ENCODE results near the gene CECR2.
A peak's percentile ranks its signal among the peaks of the same experiment; 100 is the strongest.

The CECR2 gene

DNA sequence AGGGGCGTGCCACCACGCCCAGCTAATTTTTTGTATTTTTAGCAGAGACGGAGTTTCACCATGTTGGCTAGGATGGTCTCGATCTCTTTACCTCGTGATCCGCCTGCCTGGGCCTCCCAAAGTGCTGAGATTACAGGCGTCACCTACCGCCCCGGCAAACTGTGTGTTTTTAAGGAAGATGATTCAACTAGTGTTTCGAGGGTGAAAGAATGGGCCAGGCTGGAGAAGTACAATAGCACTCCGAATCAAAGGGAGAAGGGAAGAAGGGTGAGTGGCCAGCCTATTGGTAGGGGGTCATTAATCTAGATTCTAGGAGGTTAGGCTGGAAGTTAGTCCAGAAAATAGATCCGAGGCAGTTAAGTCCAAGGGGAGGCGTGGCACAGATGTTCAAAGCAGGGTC is 2.9 kb upstream of the CECR2 start:
- Histone ChIP-seq H3K9ac (ENCODE audit: low read depth in 1 of 2, low read length in 2 of 2) (no peak overlapping the region), H3K27ac (ENCODE audit: low read depth in 2 of 2, low read length in 2 of 2) (no peak overlapping the region), H3K9me3 (ENCODE audit: control insufficient read depth in 2 of 2, low read length in 2 of 2) (no peaks in the 10 kb centered on the region), H3K4me3 (ENCODE audit: low read length in 2 of 2) (no peak overlapping the region), H3K36me3 (ENCODE audit: control insufficient read depth in 2 of 2, insufficient read depth in 2 of 2, low read length in 2 of 2) (no peaks in the 10 kb centered on the region), H3K4me1 (ENCODE audit: control insufficient read depth in 2 of 2, insufficient read depth in 2 of 2, low read length in 2 of 2) (peaks cover 0 to 4% of the 10 kb centered on the region in 2 donors), H3K27me3 (ENCODE audit: control insufficient read depth in 2 of 2, insufficient read depth in 2 of 2, low read length in 2 of 2) (peaks cover 26 to 35% of the 10 kb centered on the region in 2 donors)

- H3K9ac ChIP-seq (ENCODE audit: low read depth in 1 of 2, low read length in 2 of 2): no peak overlapping the region
- no peaks in the 10 kb centered on the region for H3K9me3 ChIP-seq (ENCODE audit: control insufficient read depth in 2 of 2, low read length in 2 of 2)
- no peak overlapping the region for H3K4me3 ChIP-seq (ENCODE audit: low read length in 2 of 2)
- no peaks in the 10 kb centered on the region for H3K36me3 ChIP-seq (ENCODE audit: control insufficient read depth in 2 of 2, insufficient read depth in 2 of 2, low read length in 2 of 2)
- H3K27me3 ChIP-seq (ENCODE audit: control insufficient read depth in 2 of 2, insufficient read depth in 2 of 2, low read length in 2 of 2): peaks cover 31 to 40% of the 10 kb centered on the region in 2 donors
- no peak overlapping the region for H3K27ac ChIP-seq (ENCODE audit: low read depth in 2 of 2, low read length in 2 of 2)
- peaks cover 0 to 4% of the 10 kb centered on the region in 2 donors for H3K4me1 ChIP-seq (ENCODE audit: control insufficient read depth in 2 of 2, insufficient read depth in 2 of 2, low read length in 2 of 2)
Measured at GRCh38 chr22:17366830-17367229, 2.4 kb upstream of the CECR2 start.

- Histone ChIP-seq H3K9ac (ENCODE audit: low read depth in 1 of 2, low read length in 2 of 2) (no peak overlapping the region), H3K4me1 (ENCODE audit: control insufficient read depth in 2 of 2, insufficient read depth in 2 of 2, low read length in 2 of 2) (peaks cover 0 to 4% of the 10 kb centered on the region in 2 donors), H3K4me3 (ENCODE audit: low read length in 2 of 2) (peak overlapping the region in 1 of 2 donors; percentile 57), H3K36me3 (ENCODE audit: control insufficient read depth in 2 of 2, insufficient read depth in 2 of 2, low read length in 2 of 2) (no peaks in the 10 kb centered on the region), H3K27me3 (ENCODE audit: control insufficient read depth in 2 of 2, insufficient read depth in 2 of 2, low read length in 2 of 2) (peaks cover 32 to 43% of the 10 kb centered on the region in 2 donors), H3K27ac (ENCODE audit: low read depth in 2 of 2, low read length in 2 of 2) (no peak overlapping the region), H3K9me3 (ENCODE audit: control insufficient read depth in 2 of 2, low read length in 2 of 2) (no peaks in the 10 kb centered on the region)
Measured at GRCh38 chr22:17368144-17368543, 1.1 kb upstream of the CECR2 start.

GRCh38 chr22:17368554-17369438 is 464 bp upstream of the CECR2 start:
- H3K9ac ChIP-seq (ENCODE audit: low read depth in 1 of 2, low read length in 2 of 2): no peak overlapping the region
- H3K27me3 ChIP-seq (ENCODE audit: control insufficient read depth in 2 of 2, insufficient read depth in 2 of 2, low read length in 2 of 2): peaks cover 32 to 44% of the 10 kb centered on the region in 2 donors
- H3K4me3 ChIP-seq (ENCODE audit: low read length in 2 of 2): peak overlapping the region; percentile 18 to 57
- peaks cover 0 to 4% of the 10 kb centered on the region in 2 donors for H3K4me1 ChIP-seq (ENCODE audit: control insufficient read depth in 2 of 2, insufficient read depth in 2 of 2, low read length in 2 of 2)
- no peaks in the 10 kb centered on the region for H3K9me3 ChIP-seq (ENCODE audit: control insufficient read depth in 2 of 2, low read length in 2 of 2)
- no peak overlapping the region for H3K27ac ChIP-seq (ENCODE audit: low read depth in 2 of 2, low read length in 2 of 2)
- H3K36me3 ChIP-seq (ENCODE audit: control insufficient read depth in 2 of 2, insufficient read depth in 2 of 2, low read length in 2 of 2): no peaks in the 10 kb centered on the region

- Histone ChIP-seq H3K36me3 (ENCODE audit: control insufficient read depth in 2 of 2, insufficient read depth in 2 of 2, low read length in 2 of 2) (no peaks in the 10 kb centered on the region), H3K9ac (ENCODE audit: low read depth in 1 of 2, low read length in 2 of 2) (peak overlapping the region in 1 of 2 donors; percentile 2), H3K27me3 (ENCODE audit: control insufficient read depth in 2 of 2, insufficient read depth in 2 of 2, low read length in 2 of 2) (peaks cover 32 to 48% of the 10 kb centered on the region in 2 donors), H3K4me3 (ENCODE audit: low read length in 2 of 2) (peak overlapping the region; percentile 20 to 39), H3K9me3 (ENCODE audit: control insufficient read depth in 2 of 2, low read length in 2 of 2) (no peaks in the 10 kb centered on the region), H3K4me1 (ENCODE audit: control insufficient read depth in 2 of 2, insufficient read depth in 2 of 2, low read length in 2 of 2) (peaks cover 0 to 4% of the 10 kb centered on the region in 2 donors), H3K27ac (ENCODE audit: low read depth in 2 of 2, low read length in 2 of 2) (no peak overlapping the region)
Measured at GRCh38 chr22:17370026-17370765, 936 bp downstream of the CECR2 start.

DNA sequence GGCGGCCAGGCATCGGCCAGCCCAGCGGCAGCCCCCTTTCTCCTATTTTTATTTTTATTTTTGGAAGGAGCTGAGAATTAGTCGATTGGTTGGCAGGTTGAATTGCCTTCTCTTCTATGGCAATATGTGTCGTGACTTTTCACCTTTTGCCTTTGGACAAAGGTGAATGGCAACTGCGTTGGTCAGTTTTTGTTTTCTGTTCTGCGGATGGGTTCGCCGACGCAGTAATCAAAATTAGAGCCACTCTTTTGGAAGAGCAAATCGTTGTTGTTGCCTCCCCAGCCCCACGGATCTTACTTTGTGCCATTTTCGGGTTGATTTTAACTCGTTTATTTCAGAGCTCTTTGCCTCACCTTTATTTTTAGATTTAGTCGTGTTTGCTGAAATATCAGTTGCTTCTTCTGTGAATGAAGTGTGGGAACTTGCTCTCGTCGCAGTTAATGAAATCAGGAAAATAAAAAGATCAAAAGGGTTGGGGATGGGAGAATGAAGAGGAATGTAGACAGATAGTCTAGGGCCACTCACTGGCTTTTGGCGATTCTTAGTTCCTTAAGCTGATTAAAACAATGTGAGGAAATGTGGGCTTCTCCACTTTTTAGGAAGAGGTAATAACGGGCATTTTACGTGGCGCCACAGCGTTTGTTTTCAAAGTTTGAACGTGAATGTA is 1.6 kb downstream of the CECR2 start:
- Histone ChIP-seq H3K4me1 (ENCODE audit: control insufficient read depth in 2 of 2, insufficient read depth in 2 of 2, low read length in 2 of 2) (peaks cover 0 to 4% of the 10 kb centered on the region in 2 donors), H3K9ac (ENCODE audit: low read depth in 1 of 2, low read length in 2 of 2) (peak overlapping the region in 1 of 2 donors; percentile 2), H3K27me3 (ENCODE audit: control insufficient read depth in 2 of 2, insufficient read depth in 2 of 2, low read length in 2 of 2) (peaks cover 30 to 42% of the 10 kb centered on the region in 2 donors), H3K4me3 (ENCODE audit: low read length in 2 of 2) (peak overlapping the region in 1 of 2 donors; percentile 20), H3K36me3 (ENCODE audit: control insufficient read depth in 2 of 2, insufficient read depth in 2 of 2, low read length in 2 of 2) (no peaks in the 10 kb centered on the region), H3K27ac (ENCODE audit: low read depth in 2 of 2, low read length in 2 of 2) (no peak overlapping the region), H3K9me3 (ENCODE audit: control insufficient read depth in 2 of 2, low read length in 2 of 2) (no peaks in the 10 kb centered on the region)

DNA sequence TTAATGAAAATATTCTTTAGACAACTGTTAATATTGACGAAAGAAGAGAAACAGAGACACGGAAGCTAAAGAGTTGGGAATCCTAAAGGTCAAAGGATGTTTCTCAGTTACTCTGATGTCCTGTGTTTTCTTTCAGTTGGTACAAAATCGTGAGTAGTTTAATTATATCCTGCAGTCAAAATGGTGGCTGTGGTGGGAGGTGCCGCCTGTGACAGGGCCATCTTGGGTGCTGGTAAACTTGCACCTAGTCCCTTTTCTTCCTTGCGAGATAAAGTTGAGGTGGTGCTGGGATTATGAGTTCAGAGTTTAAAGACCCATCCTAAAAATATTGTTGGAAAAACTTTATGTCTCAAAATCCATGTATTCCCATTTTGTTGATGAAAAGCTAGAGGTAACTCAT is 2.2 kb downstream of the CECR2 start:
- H3K4me3 ChIP-seq (ENCODE audit: low read length in 2 of 2): no peak overlapping the region
- H3K27me3 ChIP-seq (ENCODE audit: control insufficient read depth in 2 of 2, insufficient read depth in 2 of 2, low read length in 2 of 2): peaks cover 25 to 40% of the 10 kb centered on the region in 2 donors
- H3K9me3 ChIP-seq (ENCODE audit: control insufficient read depth in 2 of 2, low read length in 2 of 2): no peaks in the 10 kb centered on the region
- H3K27ac ChIP-seq (ENCODE audit: low read depth in 2 of 2, low read length in 2 of 2): no peak overlapping the region
- H3K9ac ChIP-seq (ENCODE audit: low read depth in 1 of 2, low read length in 2 of 2): no peak overlapping the region
- H3K36me3 ChIP-seq (ENCODE audit: control insufficient read depth in 2 of 2, insufficient read depth in 2 of 2, low read length in 2 of 2): no peaks in the 10 kb centered on the region
- peaks cover 0 to 4% of the 10 kb centered on the region in 2 donors for H3K4me1 ChIP-seq (ENCODE audit: control insufficient read depth in 2 of 2, insufficient read depth in 2 of 2, low read length in 2 of 2)

DNA sequence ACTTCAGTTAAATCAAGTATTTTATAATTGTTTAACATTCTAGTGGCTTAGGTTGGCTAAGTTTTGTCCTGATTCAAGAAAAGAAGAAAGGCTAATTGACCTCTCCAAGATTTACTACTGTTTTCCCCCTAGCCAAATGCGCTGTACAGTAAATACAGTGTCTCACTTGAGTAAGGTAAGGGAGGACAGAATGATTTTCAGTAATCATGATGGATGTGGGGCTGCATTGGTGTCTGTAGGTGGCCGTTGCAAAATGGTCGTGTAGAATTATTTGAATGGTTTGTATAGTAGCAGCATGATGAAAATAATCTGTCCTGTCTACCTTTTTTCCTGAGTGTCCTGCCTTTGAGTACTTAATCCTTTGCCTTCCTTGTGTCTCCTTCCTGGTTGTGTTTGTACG is 4.6 kb downstream of the CECR2 start:
- Histone ChIP-seq H3K27me3 (ENCODE audit: control insufficient read depth in 2 of 2, insufficient read depth in 2 of 2, low read length in 2 of 2) (peaks cover 13 to 25% of the 10 kb centered on the region in 2 donors), H3K27ac (ENCODE audit: low read depth in 2 of 2, low read length in 2 of 2) (no peak overlapping the region), H3K4me3 (ENCODE audit: low read length in 2 of 2) (no peak overlapping the region), H3K9me3 (ENCODE audit: control insufficient read depth in 2 of 2, low read length in 2 of 2) (no peaks in the 10 kb centered on the region), H3K36me3 (ENCODE audit: control insufficient read depth in 2 of 2, insufficient read depth in 2 of 2, low read length in 2 of 2) (no peaks in the 10 kb centered on the region), H3K4me1 (ENCODE audit: control insufficient read depth in 2 of 2, insufficient read depth in 2 of 2, low read length in 2 of 2) (peaks cover 0 to 2% of the 10 kb centered on the region in 2 donors), H3K9ac (ENCODE audit: low read depth in 1 of 2, low read length in 2 of 2) (no peak overlapping the region)

DNA sequence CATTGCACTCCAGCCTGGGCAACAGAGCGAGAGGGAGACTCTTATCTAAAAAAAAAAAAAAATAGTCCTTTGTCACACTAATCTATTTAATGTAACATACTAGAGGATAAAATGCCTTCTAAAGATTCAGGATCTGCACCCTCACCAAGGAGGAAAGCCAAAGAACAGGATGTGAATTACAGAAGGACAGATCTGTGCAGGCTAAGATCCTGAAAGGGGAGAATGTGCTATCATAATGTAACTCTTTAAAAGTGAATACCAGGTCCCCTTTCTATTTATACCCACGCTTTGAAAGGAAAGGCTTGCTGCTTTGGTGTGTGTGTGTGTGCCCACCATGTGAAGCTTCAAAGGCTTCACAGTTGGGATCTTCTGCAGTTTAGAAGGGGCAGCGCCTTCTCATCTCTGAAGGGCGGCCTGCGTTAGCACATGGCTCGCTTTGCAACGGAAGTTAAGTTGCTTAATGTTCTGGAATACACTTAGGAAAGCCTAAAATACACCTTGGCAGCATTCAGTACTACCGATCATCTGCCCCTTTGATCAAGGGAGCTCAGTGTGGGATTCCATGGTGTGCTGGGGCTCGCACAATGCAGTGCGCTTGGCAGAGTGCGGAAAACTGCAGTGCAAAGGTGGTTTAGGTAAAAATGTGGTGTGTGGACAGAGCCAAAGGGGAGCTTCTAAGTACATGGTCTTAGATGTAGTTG is 6.8 kb downstream of the CECR2 start:
- Histone ChIP-seq H3K9me3 (ENCODE audit: control insufficient read depth in 2 of 2, low read length in 2 of 2) (no peaks in the 10 kb centered on the region), H3K9ac (ENCODE audit: low read depth in 1 of 2, low read length in 2 of 2) (no peak overlapping the region), H3K4me3 (ENCODE audit: low read length in 2 of 2) (no peak overlapping the region), H3K27me3 (ENCODE audit: control insufficient read depth in 2 of 2, insufficient read depth in 2 of 2, low read length in 2 of 2) (peaks cover 8 to 17% of the 10 kb centered on the region in 2 donors), H3K27ac (ENCODE audit: low read depth in 2 of 2, low read length in 2 of 2) (no peak overlapping the region), H3K4me1 (ENCODE audit: control insufficient read depth in 2 of 2, insufficient read depth in 2 of 2, low read length in 2 of 2) (no peaks in the 10 kb centered on the region), H3K36me3 (ENCODE audit: control insufficient read depth in 2 of 2, insufficient read depth in 2 of 2, low read length in 2 of 2) (no peaks in the 10 kb centered on the region)
